Gastrocnemius medialis (tissue), 4 donors: ENCODE results near the gene WASHC3.

ENCODE experiments used
- CTCF ChIP-seq, 5 experiments: fragments of 450-650 bp in 3 of 5; fragments of 200-600 bp in 2 of 5; sonication (generic) in 2 of 5; IDR thresholded peaks in 4 of 5; conservative IDR thresholded peaks in 1 of 5; 1 replicate in 4 of 5; 2 replicates in 1 of 5; pipeline ENCODE4 v1.5.1; 2016 to 2019; ENCODE audit warnings: antibody characterized with exemption in 5 of 5, mild to moderate bottlenecking in 3 of 5, moderate library complexity in 3 of 5
- POLR2A ChIP-seq, 2 donors: fragments of 450-650 bp; IDR thresholded peaks; one replicate each; pipeline ENCODE4 v1.6.1; 2017; ENCODE audit warnings: antibody characterized with exemption in 2 of 2, mild to moderate bottlenecking in 2 of 2, moderate library complexity in 2 of 2

GRCh38 chr12:101997102-101997501, 64.7 kb downstream of the WASHC3 start:
- TF ChIP-seq CTCF (IDR thresholded peaks at IDR 0.05 in 4 of 5, conservative IDR thresholded peaks at IDR 0.05 in 1 of 5) (no peak), POLR2A (IDR thresholded peaks at IDR 0.05) (no peak)
